HG03280 (cell line): ENCODE measurements around the gene CWF19L1.
A peak's percentile ranks its signal among the peaks of the same experiment; 100 is the strongest.
"Not testable (repeated sequence)": the region's sequence is repeated elsewhere in the genome, so short reads cannot be mapped to it uniquely, and the experiment has no call there.

Experiments used
- ATAC-seq: cut with Tn5 transposase; IDR thresholded peaks from one replicate; pipeline ENCODE4 v1.9.1; 2021; ENCODE audit warnings: mild to moderate bottlenecking, moderate library complexity; ENCODE audit not compliant: unreplicated experiment

The CWF19L1 gene

DNA sequence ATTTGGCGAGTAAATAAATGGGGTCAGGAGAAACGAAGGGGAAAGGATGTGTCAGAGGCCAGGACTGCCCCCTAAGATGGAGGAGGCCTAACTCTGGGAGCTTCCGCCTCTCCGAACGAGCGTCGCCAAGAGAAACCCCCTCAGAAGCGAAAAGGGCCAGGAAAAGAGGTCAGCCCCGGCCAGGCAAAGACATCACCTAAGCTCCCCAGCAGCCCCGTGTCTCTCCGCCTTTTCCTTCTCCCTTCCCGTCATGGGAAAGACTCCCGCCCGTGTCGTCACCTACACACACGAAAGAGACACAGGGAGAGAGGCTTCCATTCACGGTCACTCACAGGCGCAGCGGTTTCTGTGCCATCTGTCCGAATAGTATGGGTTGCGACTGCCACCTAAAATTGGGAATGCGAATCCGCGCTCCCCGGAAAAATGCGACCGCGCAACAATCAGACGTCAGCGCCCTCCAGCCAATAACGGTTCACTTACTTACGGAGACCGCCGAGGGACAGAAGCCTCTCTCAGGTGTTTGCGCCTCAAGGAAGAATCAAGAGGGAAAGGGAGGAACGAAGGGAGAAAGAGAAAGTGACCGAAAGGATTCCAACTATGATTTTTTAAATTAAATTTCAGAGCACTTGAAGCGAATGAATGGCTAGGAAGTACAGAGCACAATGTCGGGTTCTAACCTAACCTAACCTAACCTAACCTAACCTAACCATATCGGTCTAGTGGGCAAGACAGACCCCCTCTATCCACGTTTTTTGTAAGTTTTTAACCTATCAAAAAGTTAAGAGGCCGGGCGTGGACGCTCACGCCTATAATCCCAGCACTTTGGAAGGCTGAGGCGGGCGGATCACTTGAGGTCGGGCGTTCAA is at the start of gene CWF19L1:
Gene CWF19L1 (minus strand): TSS at position 400 of the 866 bp plus-strand sequence. CDS start 45 bp downstream, at position 355.
- peak; percentile 81 for ATAC-seq

GRCh38 chr10:100315615-100316014 is 48.2 kb upstream of the CWF19L1 start:
- no peak for ATAC-seq

GRCh38 chr10:100311298-100311697 is 43.9 kb upstream of the CWF19L1 start:
- no peak for ATAC-seq

GRCh38 chr10:100307684-100308083 is 40.2 kb upstream of the CWF19L1 start:
- ATAC-seq: no peak

GRCh38 chr10:100306861-100307260 is 39.4 kb upstream of the CWF19L1 start:
- ATAC-seq: no peak

- ATAC-seq: no peak
Observed at GRCh38 chr10:100304414-100304813, 37.0 kb upstream of the CWF19L1 start.

- no peak for ATAC-seq
Observed at GRCh38 chr10:100303724-100304319, 36.4 kb upstream of the CWF19L1 start.

- ATAC-seq: not testable (repeated sequence)
Observed at GRCh38 chr10:100301123-100301522, 33.7 kb upstream of the CWF19L1 start.

DNA sequence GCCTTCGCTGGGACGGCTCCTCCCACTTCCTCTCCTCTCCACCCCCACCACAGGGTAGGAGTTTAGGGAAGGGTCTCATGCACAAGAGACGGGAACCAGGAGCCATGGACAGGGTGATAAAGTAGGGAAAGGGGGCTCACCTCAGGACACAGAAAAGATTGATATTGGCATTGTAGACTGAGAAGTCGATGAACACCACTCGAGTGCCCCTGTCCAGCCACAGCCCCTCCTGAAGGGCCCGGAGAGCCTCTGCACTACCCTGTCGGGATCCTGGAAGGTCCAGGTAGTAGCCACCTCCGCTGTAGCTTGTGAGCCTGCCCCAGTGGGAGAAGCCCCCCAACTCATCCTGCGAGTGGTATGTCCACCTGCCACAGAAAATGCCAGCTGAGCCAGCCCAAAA is 29.8 kb upstream of the CWF19L1 start:
- ATAC-seq: no peak

- no peak for ATAC-seq
Observed at GRCh38 chr10:100293066-100293465, 25.6 kb upstream of the CWF19L1 start.

GRCh38 chr10:100292300-100292699 is 24.9 kb upstream of the CWF19L1 start:
- not testable (repeated sequence) for ATAC-seq

- no peak for ATAC-seq
Observed at GRCh38 chr10:100291356-100291755, 23.9 kb upstream of the CWF19L1 start.

DNA sequence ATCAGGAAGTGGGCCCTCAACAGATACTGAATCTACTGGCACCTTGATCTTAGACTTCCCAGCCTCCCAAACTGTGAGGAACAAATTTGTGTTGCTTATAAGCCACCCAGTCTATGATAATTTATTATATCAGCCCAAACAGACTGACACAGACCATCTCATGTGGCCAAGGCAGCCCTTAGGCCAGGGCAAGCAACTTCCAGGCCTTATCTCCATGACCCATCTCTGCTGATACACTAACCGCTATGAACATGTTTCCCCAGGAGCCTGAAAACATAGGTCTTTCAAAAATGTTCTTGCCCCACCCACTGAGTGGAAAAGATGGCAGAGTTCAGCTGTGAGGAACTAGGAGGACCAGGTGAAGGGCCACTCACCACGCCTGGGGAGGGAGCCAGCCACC is 22.2 kb upstream of the CWF19L1 start:
- ATAC-seq: no peak

DNA sequence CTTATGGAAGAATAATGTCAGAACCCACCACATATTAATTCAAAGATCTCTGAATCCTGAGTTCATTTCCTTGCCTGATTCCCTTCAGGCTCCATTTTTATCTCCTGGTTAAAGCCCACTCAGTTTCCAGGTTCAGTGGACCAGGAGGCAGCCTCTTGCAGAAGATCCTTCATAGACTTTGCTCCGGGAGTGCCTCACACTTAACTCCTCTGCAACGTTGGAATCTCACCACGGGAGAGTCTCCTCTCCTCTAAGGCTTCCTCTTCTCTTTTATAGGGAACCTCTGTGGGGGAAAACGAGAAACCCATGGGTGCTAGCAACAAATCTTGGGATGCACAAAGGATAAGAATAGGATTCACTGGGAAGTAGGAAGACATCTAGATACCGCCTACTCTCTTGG is 20.8 kb upstream of the CWF19L1 start:
- ATAC-seq: no peak

GRCh38 chr10:100287756-100288155 is 20.3 kb upstream of the CWF19L1 start:
- no peak for ATAC-seq

GRCh38 chr10:100286051-100287033 is 18.9 kb upstream of the CWF19L1 start, which contains the start of gene BLOC1S2:
BLOC1S2 (minus strand) TSS chr10:100286680; CDS start chr10:100286659, 21 bp downstream.
- ATAC-seq: peak; percentile 88

DNA sequence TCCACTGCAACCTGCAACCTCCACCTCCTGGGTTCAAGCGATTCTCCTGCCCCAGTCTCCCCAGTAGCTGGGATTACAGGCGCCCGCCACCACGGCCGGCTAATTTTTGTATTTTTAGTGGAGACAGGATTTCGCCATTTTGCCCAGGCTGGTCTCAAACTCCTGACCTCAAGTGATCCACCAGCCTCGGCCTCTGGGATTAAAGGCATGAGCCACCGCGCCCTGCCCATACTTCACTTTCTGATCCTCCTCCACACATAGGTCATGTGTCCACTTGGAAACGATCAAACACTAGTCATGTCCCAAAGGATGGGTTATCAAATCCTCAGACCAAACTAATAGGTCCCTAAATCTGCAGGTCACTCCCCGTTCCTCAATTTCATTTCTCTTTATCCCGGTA is 17.9 kb upstream of the CWF19L1 start:
- ATAC-seq: not testable (repeated sequence)

GRCh38 chr10:100282907-100283306 is 15.5 kb upstream of the CWF19L1 start:
- ATAC-seq: no peak

- not testable (repeated sequence) for ATAC-seq
Observed at GRCh38 chr10:100276971-100277370, 9.5 kb upstream of the CWF19L1 start.

DNA sequence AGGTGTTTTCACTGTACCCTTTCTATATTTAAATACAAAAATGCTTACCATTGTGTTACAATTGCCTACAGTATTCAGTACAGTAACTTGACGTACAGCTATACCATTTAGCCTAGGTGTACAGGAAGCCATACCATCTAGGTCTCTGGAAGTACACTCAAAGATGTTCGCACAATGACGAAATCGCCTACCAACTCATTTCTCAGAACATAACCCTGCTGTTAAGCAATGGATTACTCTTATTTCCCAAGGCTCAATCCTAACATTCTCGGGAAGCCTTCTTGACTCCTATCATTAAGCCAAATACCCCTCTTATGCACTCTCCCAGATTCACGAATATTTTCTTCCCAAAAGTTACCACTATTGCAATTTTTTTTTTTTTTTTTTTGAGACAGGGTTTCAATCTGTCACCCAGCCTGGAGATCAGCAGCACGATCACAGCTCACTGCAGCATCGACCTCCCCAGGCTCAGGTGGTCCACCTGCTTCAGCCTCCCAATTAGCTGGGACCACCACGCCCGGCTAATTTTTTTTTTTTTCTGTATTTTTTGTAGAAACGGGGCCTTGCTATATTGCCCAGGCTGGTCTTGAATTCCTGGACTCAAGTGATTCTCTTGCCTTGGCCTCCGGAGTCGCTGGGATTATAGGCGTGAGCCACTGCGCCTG is 1.5 kb downstream of the CWF19L1 start:
- no peak for ATAC-seq
